Effector memory CD8-positive, alpha-beta T cell (primary cell): Measurements from ENCODE around the gene SORBS2.

ENCODE experiments used
- ATAC-seq: fragments of 150-1000 bp; cut with Tn5 transposase; replicated peaks from 2 replicates; pipeline ENCODE4 v1.10.0; 2021; ENCODE audit warnings: mild to moderate bottlenecking, moderate library complexity
- DNase-seq, 3 experiments: peaks; one replicate each; pipeline ENCODE4 v3.0.0; 2021
- H3K27ac Mint-ChIP-seq, 2 donors: one replicate each; pipeline ENCODE4 v1.8.0; 2022; ENCODE audit warnings: mild to moderate bottlenecking in 2 of 2, mixed read lengths in 2 of 2, moderate library complexity in 2 of 2
- H3K27me3 Mint-ChIP-seq, 2 donors: one replicate each; pipeline ENCODE4 v1.8.0; 2022; ENCODE audit warnings: mixed read lengths in 2 of 2
- H3K36me3 Mint-ChIP-seq: one replicate; pipeline ENCODE4 v1.8.0; 2022; ENCODE audit warnings: mild to moderate bottlenecking, moderate library complexity, mixed read lengths; ENCODE audit not compliant: insufficient read depth
- H3K4me1 Mint-ChIP-seq, 2 donors: one replicate each; pipeline ENCODE4 v1.8.0; 2022; ENCODE audit warnings: low read depth in 2 of 2, mixed read lengths in 2 of 2
- H3K4me3 Mint-ChIP-seq, 2 donors: one replicate each; pipeline ENCODE4 v1.8.0; 2022; ENCODE audit warnings: mild to moderate bottlenecking in 2 of 2, mixed read lengths in 2 of 2, moderate library complexity in 2 of 2
- H3K9me3 Mint-ChIP-seq, 2 donors: one replicate each; pipeline ENCODE4 v1.8.0; 2022; ENCODE audit warnings: mixed read lengths in 2 of 2

SORBS2 gene

GRCh38 chr4:185771711-185772390, 40.1 kb downstream of the SORBS2 start:
- no peak for ATAC-seq
- no peaks in the 10 kb centered on the region for H3K4me1 Mint-ChIP-seq

GRCh38 chr4:185767528-185767927, 44.5 kb downstream of the SORBS2 start:
- Mint-ChIP-seq H3K36me3 (no peaks in the 10 kb centered on the region), H3K4me1 (no peaks in the 10 kb centered on the region), H3K9me3 (peaks cover 0 to 5% of the 10 kb centered on the region in 2 donors), H3K27ac (no peak overlapping the region), H3K27me3 (peaks cover 0 to 9% of the 10 kb centered on the region in 2 donors), H3K4me3 (no peak overlapping the region)
- DNase-seq (no peak), ATAC-seq (no peak)

More at GRCh38 chr4:185771711-185772390, 40.1 kb downstream of the SORBS2 start:
- H3K9me3 Mint-ChIP-seq: peaks cover 0 to 5% of the 10 kb centered on the region in 2 donors
- no peak overlapping the region for H3K27ac Mint-ChIP-seq
- H3K36me3 Mint-ChIP-seq: peaks cover 3% of the 10 kb centered on the region
- no peak overlapping the region for H3K4me3 Mint-ChIP-seq
- H3K27me3 Mint-ChIP-seq: peaks cover 6 to 27% of the 10 kb centered on the region in 2 donors
- DNase-seq: no peak

GRCh38 chr4:185764876-185765275, 47.1 kb downstream of the SORBS2 start:
- Mint-ChIP-seq H3K9me3 (no peaks in the 10 kb centered on the region), H3K27me3 (peaks cover 4 to 11% of the 10 kb centered on the region in 2 donors), H3K36me3 (no peaks in the 10 kb centered on the region), H3K27ac (no peak overlapping the region), H3K4me3 (no peak overlapping the region), H3K4me1 (no peaks in the 10 kb centered on the region)
- no peak for ATAC-seq
- DNase-seq: no peak

- Mint-ChIP-seq H3K36me3 (no peaks in the 10 kb centered on the region), H3K27ac (no peak overlapping the region), H3K27me3 (peaks cover 4 to 21% of the 10 kb centered on the region in 2 donors), H3K9me3 (peaks cover 0 to 2% of the 10 kb centered on the region in 2 donors), H3K4me3 (no peak overlapping the region), H3K4me1 (no peaks in the 10 kb centered on the region)
- DNase-seq: no peak
- ATAC-seq: no peak
Measured at GRCh38 chr4:185761352-185762235, 50.4 kb downstream of the SORBS2 start.

DNA sequence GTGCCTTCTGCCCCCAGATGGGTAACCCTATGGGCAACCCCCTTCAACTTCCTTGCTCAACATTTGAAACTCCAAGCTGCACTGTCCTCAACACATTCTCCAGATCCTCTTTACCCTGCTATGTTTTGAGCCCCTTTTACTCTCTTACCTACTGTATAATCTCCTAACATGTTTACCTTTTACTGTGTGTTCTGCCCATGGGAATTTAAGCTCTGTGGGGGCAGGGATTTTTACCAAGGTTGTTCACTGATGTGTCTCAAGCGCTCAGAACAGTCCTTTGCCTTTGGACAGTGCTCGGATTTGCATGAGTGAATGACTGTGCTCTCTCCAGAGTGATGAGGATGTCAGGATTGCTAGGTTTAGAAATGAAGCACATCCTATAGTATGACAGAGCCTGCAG, 53.2 kb downstream of the SORBS2 start:
- H3K4me3 Mint-ChIP-seq: no peak overlapping the region
- no peak for DNase-seq
- no peaks in the 10 kb centered on the region for H3K36me3 Mint-ChIP-seq
- peaks cover 4 to 21% of the 10 kb centered on the region in 2 donors for H3K27me3 Mint-ChIP-seq
- H3K9me3 Mint-ChIP-seq: peaks cover 0 to 2% of the 10 kb centered on the region in 2 donors
- no peak overlapping the region for H3K27ac Mint-ChIP-seq
- no peaks in the 10 kb centered on the region for H3K4me1 Mint-ChIP-seq
- ATAC-seq: no peak

GRCh38 chr4:185755451-185755850, 56.5 kb downstream of the SORBS2 start:
- H3K27ac Mint-ChIP-seq: no peak overlapping the region
- no peaks in the 10 kb centered on the region for H3K4me1 Mint-ChIP-seq
- no peak for ATAC-seq
- no peaks in the 10 kb centered on the region for H3K36me3 Mint-ChIP-seq
- no peak overlapping the region for H3K4me3 Mint-ChIP-seq
- H3K9me3 Mint-ChIP-seq: peaks cover 0 to 4% of the 10 kb centered on the region in 2 donors
- peaks cover 0 to 16% of the 10 kb centered on the region in 2 donors for H3K27me3 Mint-ChIP-seq
- DNase-seq: no peak

DNA sequence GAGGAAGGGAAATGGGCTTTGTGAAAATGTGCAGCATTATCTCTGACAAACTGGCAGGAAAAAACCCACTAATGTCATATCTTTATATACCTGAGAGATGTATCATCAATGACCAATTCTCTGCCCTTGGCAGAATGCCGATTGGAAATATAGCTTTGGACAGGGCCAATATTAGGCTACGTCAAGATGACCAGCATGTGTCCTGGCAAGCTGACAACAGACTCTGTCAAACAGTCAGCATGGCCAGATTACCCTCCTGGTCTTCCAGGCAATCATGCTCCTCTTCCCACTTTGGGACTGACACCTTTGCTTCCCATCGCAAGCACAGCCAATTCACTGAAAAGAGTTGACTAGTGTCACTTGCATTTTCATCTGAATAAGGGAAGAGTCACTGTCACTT, 57.0 kb downstream of the SORBS2 start:
- H3K4me1 Mint-ChIP-seq: no peaks in the 10 kb centered on the region
- no peaks in the 10 kb centered on the region for H3K36me3 Mint-ChIP-seq
- peaks cover 0 to 4% of the 10 kb centered on the region in 2 donors for H3K9me3 Mint-ChIP-seq
- H3K27me3 Mint-ChIP-seq: peaks cover 0 to 17% of the 10 kb centered on the region in 2 donors
- ATAC-seq (no peak), DNase-seq (no peak)
- no peak overlapping the region for H3K4me3 Mint-ChIP-seq
- H3K27ac Mint-ChIP-seq: no peak overlapping the region

DNA sequence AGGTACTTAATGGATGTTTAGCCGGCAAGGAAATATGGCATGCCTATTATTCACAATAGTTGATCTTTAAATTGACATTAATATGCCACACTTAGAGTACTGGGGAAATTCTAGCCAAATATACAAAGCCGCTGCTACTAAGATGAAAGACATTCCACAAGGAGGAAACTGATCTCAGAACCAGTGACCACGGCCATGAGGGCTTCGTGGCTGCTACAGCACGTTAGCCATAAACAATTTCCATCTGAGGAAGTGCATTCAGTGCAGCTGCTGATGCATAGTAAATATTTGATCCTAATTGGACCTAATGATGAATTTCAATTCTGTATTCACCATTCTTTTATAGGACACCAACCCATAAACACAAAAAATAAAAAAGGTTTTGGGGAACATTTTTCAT, 59.1 kb downstream of the SORBS2 start:
- Mint-ChIP-seq H3K36me3 (no peaks in the 10 kb centered on the region), H3K4me1 (no peaks in the 10 kb centered on the region), H3K9me3 (peaks cover 0 to 1% of the 10 kb centered on the region in 2 donors), H3K4me3 (no peak overlapping the region), H3K27me3 (peaks cover 12 to 27% of the 10 kb centered on the region in 2 donors), H3K27ac (no peak overlapping the region)
- no peak for DNase-seq
- ATAC-seq: no peak

- H3K4me3 Mint-ChIP-seq: no peak overlapping the region
- H3K27ac Mint-ChIP-seq: no peak overlapping the region
- no peaks in the 10 kb centered on the region for H3K36me3 Mint-ChIP-seq
- H3K9me3 Mint-ChIP-seq: peaks cover 0 to 1% of the 10 kb centered on the region in 2 donors
- H3K27me3 Mint-ChIP-seq: peaks cover 12 to 30% of the 10 kb centered on the region in 2 donors
- no peak for ATAC-seq
- DNase-seq: no peak
- H3K4me1 Mint-ChIP-seq: no peaks in the 10 kb centered on the region
Measured at GRCh38 chr4:185749858-185750257, 62.1 kb downstream of the SORBS2 start.

DNA sequence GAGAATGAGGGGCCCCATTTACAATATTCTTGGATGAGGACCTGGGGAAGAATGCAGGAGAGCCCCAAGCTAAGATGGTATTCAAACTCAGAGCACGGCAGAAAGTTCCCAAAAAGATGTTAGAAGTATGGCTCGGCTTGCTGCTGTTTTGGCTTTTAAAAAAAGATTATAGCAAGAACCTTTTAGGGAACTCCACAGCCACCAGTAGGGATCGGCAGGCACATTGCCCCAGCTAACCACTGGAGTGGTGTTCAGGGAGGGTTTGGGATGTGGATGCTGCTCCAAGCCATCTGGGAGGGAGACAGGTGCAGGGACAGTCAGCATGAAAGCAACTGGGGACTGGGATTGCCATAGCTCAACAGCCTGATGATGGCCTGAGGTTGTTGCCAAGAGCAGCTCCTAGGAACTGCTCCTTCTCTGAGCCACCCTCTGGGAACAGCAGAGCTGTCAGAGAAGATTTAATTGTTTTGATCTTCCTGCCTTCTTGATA, 63.0 kb downstream of the SORBS2 start:
- DNase-seq (no peak), ATAC-seq (no peak)
- Mint-ChIP-seq H3K4me3 (no peak overlapping the region), H3K9me3 (peaks cover 0 to 1% of the 10 kb centered on the region in 2 donors), H3K36me3 (no peaks in the 10 kb centered on the region), H3K27ac (no peak overlapping the region), H3K27me3 (peaks cover 12 to 36% of the 10 kb centered on the region in 2 donors), H3K4me1 (no peaks in the 10 kb centered on the region)

DNA sequence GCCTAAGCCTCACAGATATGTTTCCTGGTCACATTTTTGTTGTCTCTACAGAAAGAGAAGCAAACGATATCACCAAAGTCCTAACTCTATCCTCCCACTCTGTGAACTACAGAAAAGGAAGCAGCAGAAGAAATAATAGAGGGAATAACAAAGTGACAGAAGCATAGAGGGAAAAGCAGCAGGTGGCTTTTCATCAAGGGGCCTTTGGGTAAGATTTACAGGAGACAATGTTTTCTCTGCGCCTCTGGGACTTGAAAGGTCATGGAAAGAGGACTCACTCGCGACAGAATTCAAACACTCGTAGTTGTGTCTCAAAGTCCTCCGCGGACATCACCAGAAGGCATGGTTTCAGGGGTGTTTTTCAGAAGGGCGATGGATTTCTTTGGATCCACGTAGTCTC, 66.1 kb downstream of the SORBS2 start:
- Mint-ChIP-seq H3K27ac (no peak overlapping the region), H3K4me3 (no peak overlapping the region), H3K9me3 (no peaks in the 10 kb centered on the region), H3K27me3 (peaks cover 12 to 31% of the 10 kb centered on the region in 2 donors), H3K36me3 (no peaks in the 10 kb centered on the region), H3K4me1 (no peaks in the 10 kb centered on the region)
- ATAC-seq (no peak), DNase-seq (no peak)

DNA sequence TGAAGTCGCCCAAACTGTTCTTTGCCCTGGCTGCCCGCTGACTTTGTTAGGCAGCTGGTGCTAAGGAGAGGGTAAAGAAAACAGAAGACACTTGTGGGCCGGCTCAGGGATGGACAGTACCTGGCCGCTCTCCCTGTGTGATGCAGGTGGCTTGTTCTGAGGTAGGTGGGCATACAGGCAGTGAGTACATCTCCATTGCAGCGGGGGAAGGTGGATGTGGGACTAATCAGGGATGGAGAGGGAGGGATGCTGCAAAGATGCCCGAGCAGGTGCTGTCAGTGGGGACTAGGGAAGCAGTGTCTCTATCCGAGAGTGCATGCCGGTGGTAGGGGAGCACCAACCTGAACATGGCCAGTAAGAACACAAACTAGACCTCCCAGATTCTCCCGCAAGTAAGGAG, 67.0 kb downstream of the SORBS2 start:
- Mint-ChIP-seq H3K4me3 (no peak overlapping the region), H3K27me3 (peaks cover 12 to 29% of the 10 kb centered on the region in 2 donors), H3K9me3 (no peaks in the 10 kb centered on the region), H3K36me3 (no peaks in the 10 kb centered on the region), H3K27ac (no peak overlapping the region), H3K4me1 (no peaks in the 10 kb centered on the region)
- DNase-seq (no peak), ATAC-seq (no peak)

GRCh38 chr4:185744488-185744862, 67.5 kb downstream of the SORBS2 start:
- no peak overlapping the region for H3K4me3 Mint-ChIP-seq
- ATAC-seq: no peak
- no peaks in the 10 kb centered on the region for H3K4me1 Mint-ChIP-seq

More at GRCh38 chr4:185744488-185744862, 67.5 kb downstream of the SORBS2 start:
- DNase-seq: no peak
- Mint-ChIP-seq H3K36me3 (no peaks in the 10 kb centered on the region), H3K27ac (no peak overlapping the region), H3K9me3 (no peaks in the 10 kb centered on the region), H3K27me3 (peaks cover 12 to 24% of the 10 kb centered on the region in 2 donors)
